ENCODE data around the gene RNF32. TPM values are rescaled to one million over a fixed set of nuclear protein-coding genes. Genes with fewer than 3 reads are reported as not detected.

Gene RNF32
- total RNA-seq, 4 donors from 2014 or later: 0.29 to 1.1 (median 0.83) TPM; not detected in 1

DNA sequence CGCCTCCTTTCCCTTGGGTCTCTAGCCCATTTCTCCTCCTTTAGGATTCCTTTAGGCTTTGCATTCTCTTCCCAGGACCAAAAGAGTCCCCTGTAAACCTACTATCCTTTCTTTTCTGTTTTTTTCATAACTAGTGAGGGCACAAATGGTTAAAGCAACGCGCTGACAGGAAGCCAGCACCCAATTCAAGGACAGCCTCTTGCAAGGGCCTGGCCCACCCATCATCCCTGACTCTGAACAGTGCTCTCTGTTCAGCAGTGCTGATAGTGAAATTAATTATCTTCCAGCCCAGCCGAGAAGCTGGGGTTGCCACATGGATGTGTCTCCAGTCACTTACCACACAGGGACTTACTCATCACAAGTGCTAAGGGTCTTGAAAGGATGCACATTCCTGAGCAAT, 38.3 kb upstream of the RNF32 start:
- 82% methylated on average over 4 of the region's 4 CpGs for WGBS
- Histone ChIP-seq H3K36me3 (no peaks in the 10 kb centered on the region), H3K27ac (replicated peaks in 1 of 4) (no peak overlapping the region), H3K4me3 (no peak overlapping the region), H3K9me3 (no peaks in the 10 kb centered on the region), H3K4me1 (peaks cover 2 to 4% (median 3%) of the 10 kb centered on the region in 4 donors), H3K27me3 (peaks cover 0 to 28% (median 10%) of the 10 kb centered on the region in 4 donors)
- TF ChIP-seq, protein P1, sequence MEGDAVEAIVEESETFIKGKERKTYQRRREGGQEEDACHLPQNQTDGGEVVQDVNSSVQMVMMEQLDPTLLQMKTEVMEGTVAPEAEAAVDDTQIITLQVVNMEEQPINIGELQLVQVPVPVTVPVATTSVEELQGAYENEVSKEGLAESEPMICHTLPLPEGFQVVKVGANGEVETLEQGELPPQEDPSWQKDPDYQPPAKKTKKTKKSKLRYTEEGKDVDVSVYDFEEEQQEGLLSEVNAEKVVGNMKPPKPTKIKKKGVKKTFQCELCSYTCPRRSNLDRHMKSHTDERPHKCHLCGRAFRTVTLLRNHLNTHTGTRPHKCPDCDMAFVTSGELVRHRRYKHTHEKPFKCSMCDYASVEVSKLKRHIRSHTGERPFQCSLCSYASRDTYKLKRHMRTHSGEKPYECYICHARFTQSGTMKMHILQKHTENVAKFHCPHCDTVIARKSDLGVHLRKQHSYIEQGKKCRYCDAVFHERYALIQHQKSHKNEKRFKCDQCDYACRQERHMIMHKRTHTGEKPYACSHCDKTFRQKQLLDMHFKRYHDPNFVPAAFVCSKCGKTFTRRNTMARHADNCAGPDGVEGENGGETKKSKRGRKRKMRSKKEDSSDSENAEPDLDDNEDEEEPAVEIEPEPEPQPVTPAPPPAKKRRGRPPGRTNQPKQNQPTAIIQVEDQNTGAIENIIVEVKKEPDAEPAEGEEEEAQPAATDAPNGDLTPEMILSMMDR (IDR thresholded peaks at IDR 0.05): no peak
- TF ChIP-seq POLR2A (IDR thresholded peaks at IDR 0.05; ENCODE audit: low read depth): no peak
- TF ChIP-seq POLR2AphosphoS5 (IDR thresholded peaks at IDR 0.05): no peak
- no peak for TF ChIP-seq EP300 (IDR thresholded peaks at IDR 0.05)
- peak; percentile 87 for DNase-seq (ENCODE audit: extremely low spot score)
- intact Hi-C loops (cut with DNase I): no loop called here

DNA sequence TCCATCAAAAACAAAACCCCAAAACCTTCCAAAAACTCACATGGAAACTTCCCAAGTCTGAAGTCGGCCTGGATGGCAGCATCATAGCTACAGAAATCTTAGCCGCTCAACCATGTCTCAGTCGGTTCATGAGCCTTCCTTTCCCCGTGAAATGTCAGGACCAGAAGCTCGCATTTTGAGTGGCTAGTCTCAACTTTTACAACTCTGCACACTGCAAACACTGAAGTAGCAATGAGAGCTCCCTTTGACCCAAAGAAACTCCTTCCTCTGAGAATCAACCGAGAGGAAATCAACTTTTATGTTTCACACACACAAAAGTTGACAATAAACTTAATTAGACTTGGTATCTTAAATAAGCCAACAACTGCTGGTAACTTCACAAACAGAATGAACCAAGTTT, 37.6 kb upstream of the RNF32 start:
- Histone ChIP-seq H3K27me3 (peaks cover 0 to 35% (median 15%) of the 10 kb centered on the region in 4 donors), H3K36me3 (no peaks in the 10 kb centered on the region), H3K27ac (replicated peaks in 1 of 4) (no peak overlapping the region), H3K9me3 (no peaks in the 10 kb centered on the region), H3K4me3 (no peak overlapping the region), H3K4me1 (peaks cover 7 to 11% (median 10%) of the 10 kb centered on the region in 4 donors)
- intact Hi-C loops (cut with DNase I): no loop called here
- TF ChIP-seq POLR2AphosphoS5 (IDR thresholded peaks at IDR 0.05) (no peak), EP300 (IDR thresholded peaks at IDR 0.05) (no peak), POLR2A (IDR thresholded peaks at IDR 0.05; ENCODE audit: low read depth) (no peak)
- TF ChIP-seq, protein P1 (IDR thresholded peaks at IDR 0.05): no peak
- WGBS: 86% methylated on average over 6 of the region's 6 CpGs
- no peak for DNase-seq (ENCODE audit: extremely low spot score)

DNA sequence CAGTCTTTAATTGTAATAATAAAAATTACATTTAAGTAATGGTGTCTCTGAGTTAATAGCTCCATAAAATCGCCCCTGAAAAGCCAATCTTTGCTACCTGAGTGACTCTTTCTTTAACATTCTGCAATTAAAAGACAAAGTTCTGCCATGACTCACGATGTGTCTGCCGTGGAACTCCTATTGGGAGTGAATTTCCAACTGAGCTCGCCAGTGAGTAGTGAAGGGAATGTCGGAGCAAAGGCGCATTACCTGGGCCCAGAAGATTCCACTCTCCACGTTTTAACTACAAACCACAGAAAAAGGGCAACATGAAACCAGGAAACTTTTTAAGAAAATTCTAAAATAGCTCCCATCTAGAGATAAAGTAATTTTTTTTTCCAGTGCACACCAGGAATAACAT, 36.9 kb upstream of the RNF32 start:
- Histone ChIP-seq H3K4me1 (peaks cover 7 to 13% (median 12%) of the 10 kb centered on the region in 4 donors), H3K9me3 (no peaks in the 10 kb centered on the region), H3K36me3 (no peaks in the 10 kb centered on the region), H3K4me3 (no peak overlapping the region), H3K27me3 (peaks cover 0 to 38% (median 16%) of the 10 kb centered on the region in 4 donors), H3K27ac (replicated peaks in 1 of 4) (no peak overlapping the region)
- TF ChIP-seq POLR2AphosphoS5 (IDR thresholded peaks at IDR 0.05) (no peak), EP300 (IDR thresholded peaks at IDR 0.05) (no peak), POLR2A (IDR thresholded peaks at IDR 0.05; ENCODE audit: low read depth) (no peak)
- TF ChIP-seq, protein P1 (IDR thresholded peaks at IDR 0.05): no peak
- peak; percentile 37 for DNase-seq (ENCODE audit: extremely low spot score)
- intact Hi-C loops (cut with DNase I): no loop called here
- 83% methylated on average over 7 of the region's 7 CpGs for WGBS

DNA sequence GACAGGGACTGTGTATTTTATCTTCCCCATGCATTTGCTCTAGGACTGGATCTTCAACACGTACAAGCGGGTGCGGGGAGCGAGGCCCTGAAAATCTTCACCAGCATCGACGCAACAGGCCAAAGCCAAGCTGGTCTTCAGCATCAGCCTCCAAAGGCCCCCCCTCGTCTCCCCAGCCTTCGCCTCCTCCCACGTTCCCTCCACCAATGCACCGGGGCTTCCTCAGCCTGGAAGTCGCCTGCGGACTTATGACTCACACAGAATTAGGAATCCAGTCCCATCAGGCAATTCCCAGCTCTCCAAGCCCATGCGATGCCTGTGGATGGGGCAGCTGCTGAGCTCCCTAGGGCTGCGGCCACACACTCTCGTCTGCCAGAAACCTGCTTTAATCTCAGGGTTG, 36.3 kb upstream of the RNF32 start:
- intact Hi-C loops (cut with DNase I): no loop called here
- no peak overlapping the region for H3K27ac ChIP-seq (replicated peaks in 1 of 4)
- H3K4me3 ChIP-seq: no peak overlapping the region
- peaks cover 7 to 13% (median 12%) of the 10 kb centered on the region in 4 donors for H3K4me1 ChIP-seq
- 84% methylated on average over 13 of the region's 15 CpGs for WGBS
- H3K36me3 ChIP-seq: no peaks in the 10 kb centered on the region
- DNase-seq (ENCODE audit: extremely low spot score): peak; percentile 85
- H3K9me3 ChIP-seq: no peaks in the 10 kb centered on the region
- H3K27me3 ChIP-seq: peaks cover 0 to 38% (median 16%) of the 10 kb centered on the region in 4 donors
- TF ChIP-seq POLR2A (IDR thresholded peaks at IDR 0.05; ENCODE audit: low read depth): no peak
- TF ChIP-seq, protein P1 (IDR thresholded peaks at IDR 0.05): no peak
- TF ChIP-seq EP300 (IDR thresholded peaks at IDR 0.05): no peak
- no peak for TF ChIP-seq POLR2AphosphoS5 (IDR thresholded peaks at IDR 0.05)
